Measurements from ENCODE around the gene SEMA6B. TPM values are rescaled to one million over a fixed set of nuclear protein-coding genes. Genes with fewer than 3 reads are reported as not detected.
A peak's percentile ranks its signal among the peaks of the same experiment; 100 is the strongest.

Gene SEMA6B
- total and polyA plus RNA-seq, 10 donors: 5.5 to 85.0 (median 46.5) TPM

- peak in 2 of 3 donors; percentile 14 to 43 for TF ChIP-seq POLR2AphosphoS5 (IDR thresholded peaks at IDR 0.05)
- TF ChIP-seq POLR2A (IDR thresholded peaks at IDR 0.05): no peak
- WGBS, 5 donors: 77 to 87% (median 80%) methylated on average over 32 to 43 of the region's 43 CpGs
- Histone ChIP-seq H3K9me3 (no peaks in the 10 kb centered on the region), H3K27ac (peak overlapping the region in 2 of 8 donors; percentile 76 to 84), H3K27me3 (replicated peaks in 1 of 7) (peaks cover 0 to 22% (median 0%) of the 10 kb centered on the region in 7 donors), H3K4me3 (no peak overlapping the region), H3K36me3 (peaks cover 0 to 55% (median under 1%) of the 10 kb centered on the region in 6 donors), H3K4me1 (peaks cover 0 to 55% (median 27%) of the 10 kb centered on the region in 6 donors)
- intact Hi-C loops (cut with DNase I; ENCODE audit: low total_unique reads): no loop called here
- DNase-seq: no peak
Observed at GRCh38 chr19:4555657-4556561, 3.6 kb downstream of the SEMA6B start.

- Histone ChIP-seq H3K36me3 (peaks cover 0 to 67% (median 12%) of the 10 kb centered on the region in 6 donors), H3K4me3 (no peak overlapping the region), H3K27me3 (replicated peaks in 1 of 7) (peaks cover 0 to 32% (median 0%) of the 10 kb centered on the region in 7 donors), H3K27ac (no peak overlapping the region), H3K9me3 (no peaks in the 10 kb centered on the region), H3K4me1 (peaks cover 0 to 46% (median 18%) of the 10 kb centered on the region in 6 donors)
- DNase-seq: no peak
- intact Hi-C loops (cut with DNase I; ENCODE audit: low total_unique reads): no loop called here
- no peak for TF ChIP-seq CTCF (IDR thresholded peaks at IDR 0.05 in 8 of 11, conservative IDR thresholded peaks at IDR 0.05 in 3 of 11)
- no peak for TF ChIP-seq POLR2A (IDR thresholded peaks at IDR 0.05)
- TF ChIP-seq POLR2AphosphoS5 (IDR thresholded peaks at IDR 0.05): no peak
- 79 to 90% (median 88%) methylated on average over 7 of the region's 7 CpGs for WGBS, 5 donors
Observed at GRCh38 chr19:4554717-4555116, 4.8 kb downstream of the SEMA6B start.

GRCh38 chr19:4553775-4554174 is 5.7 kb downstream of the SEMA6B start:
- no peak overlapping the region for H3K4me3 ChIP-seq
- no peak for DNase-seq
- TF ChIP-seq POLR2A (IDR thresholded peaks at IDR 0.05): no peak
- no peak for TF ChIP-seq CTCF (IDR thresholded peaks at IDR 0.05 in 8 of 11, conservative IDR thresholded peaks at IDR 0.05 in 3 of 11)
- no peak for TF ChIP-seq POLR2AphosphoS5 (IDR thresholded peaks at IDR 0.05)
- intact Hi-C loops (cut with DNase I; ENCODE audit: low total_unique reads): no loop called here
- H3K27ac ChIP-seq: no peak overlapping the region
- WGBS, 5 donors: 63 to 93% (median 76%) methylated on average over 3 of the region's 3 CpGs
- no peaks in the 10 kb centered on the region for H3K9me3 ChIP-seq
- peaks cover 0 to 39% (median 14%) of the 10 kb centered on the region in 6 donors for H3K4me1 ChIP-seq
- H3K27me3 ChIP-seq (replicated peaks in 1 of 7): peaks cover 0 to 32% (median 0%) of the 10 kb centered on the region in 7 donors
- peaks cover 0 to 76% (median 13%) of the 10 kb centered on the region in 6 donors for H3K36me3 ChIP-seq

- TF ChIP-seq POLR2AphosphoS5 (IDR thresholded peaks at IDR 0.05) (no peak), CTCF (IDR thresholded peaks at IDR 0.05 in 8 of 11, conservative IDR thresholded peaks at IDR 0.05 in 3 of 11) (no peak), POLR2A (IDR thresholded peaks at IDR 0.05) (no peak)
- peaks cover 0 to 39% (median 15%) of the 10 kb centered on the region in 6 donors for H3K4me1 ChIP-seq
- DNase-seq: no peak
- peaks cover 0 to 33% (median 0%) of the 10 kb centered on the region in 7 donors for H3K27me3 ChIP-seq (replicated peaks in 1 of 7)
- H3K36me3 ChIP-seq: peaks cover 0 to 82% (median 15%) of the 10 kb centered on the region in 6 donors
- no peak overlapping the region for H3K4me3 ChIP-seq
- intact Hi-C loops (cut with DNase I; ENCODE audit: low total_unique reads): no loop called here
- no peak overlapping the region for H3K27ac ChIP-seq
- no peaks in the 10 kb centered on the region for H3K9me3 ChIP-seq
Observed at GRCh38 chr19:4553092-4553695, 6.3 kb downstream of the SEMA6B start.

Data from spleen (tissue), 11 donors.